HG03095 (cell line): Measurements from ENCODE around the gene ITIH1.
"Not testable (repeated sequence)": the region's sequence is repeated elsewhere in the genome, so short reads cannot be mapped to it uniquely, and the experiment has no call there.

Source experiments
- ATAC-seq: cut with Tn5 transposase; IDR thresholded peaks from one replicate; pipeline ENCODE4 v1.9.1; 2021; ENCODE audit warnings: moderate library complexity; ENCODE audit not compliant: unreplicated experiment

The ITIH1 gene

GRCh38 chr3:52777127-52777958 lies at the start of gene ITIH1:
Gene ITIH1, plus strand, starts transcription at chr3:52777599. Its CDS starts 17 bp downstream, at chr3:52777616.
- no peak for ATAC-seq

GRCh38 chr3:52728753-52729152 lies 48.6 kb upstream of the ITIH1 start:
- ATAC-seq: not testable (repeated sequence)

DNA sequence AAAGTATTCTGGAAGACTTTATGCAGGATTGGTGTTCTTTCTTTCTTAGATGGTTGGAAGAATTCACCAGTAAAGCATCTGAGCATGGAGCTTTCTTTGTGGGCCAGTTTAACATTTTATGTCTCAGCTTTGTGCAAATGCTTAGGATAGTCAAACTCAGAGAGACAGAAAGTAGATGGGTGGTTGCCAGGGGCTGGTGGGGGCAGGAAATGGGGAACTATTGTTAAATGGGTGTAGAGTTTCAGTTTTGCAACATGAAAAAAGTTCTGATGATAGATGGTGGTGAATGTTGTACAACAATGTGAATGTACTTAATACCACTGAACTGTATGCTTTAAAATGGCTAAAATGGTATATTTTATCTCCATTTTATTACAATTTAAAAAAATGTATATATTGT lies 46.7 kb upstream of the ITIH1 start:
- no peak for ATAC-seq

DNA sequence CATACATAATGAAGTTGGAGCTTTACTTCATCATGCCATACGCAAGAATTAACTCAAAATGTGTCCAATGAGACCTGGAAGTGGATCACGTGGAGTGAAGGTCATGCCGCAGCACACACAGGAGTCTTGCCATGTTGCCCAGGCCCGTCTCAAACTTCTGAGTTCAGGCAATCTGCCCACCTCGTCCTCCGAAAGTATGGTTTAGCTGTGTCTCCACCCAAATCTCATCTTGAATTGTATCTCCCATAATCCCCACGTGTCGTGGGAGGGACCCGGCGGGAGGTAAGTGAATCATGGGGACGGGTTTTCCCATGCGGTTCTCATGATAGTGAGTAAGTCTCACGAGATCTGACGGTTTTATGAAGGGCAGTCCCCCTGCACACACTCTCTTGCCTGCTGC lies 45.8 kb upstream of the ITIH1 start:
- no peak for ATAC-seq

DNA sequence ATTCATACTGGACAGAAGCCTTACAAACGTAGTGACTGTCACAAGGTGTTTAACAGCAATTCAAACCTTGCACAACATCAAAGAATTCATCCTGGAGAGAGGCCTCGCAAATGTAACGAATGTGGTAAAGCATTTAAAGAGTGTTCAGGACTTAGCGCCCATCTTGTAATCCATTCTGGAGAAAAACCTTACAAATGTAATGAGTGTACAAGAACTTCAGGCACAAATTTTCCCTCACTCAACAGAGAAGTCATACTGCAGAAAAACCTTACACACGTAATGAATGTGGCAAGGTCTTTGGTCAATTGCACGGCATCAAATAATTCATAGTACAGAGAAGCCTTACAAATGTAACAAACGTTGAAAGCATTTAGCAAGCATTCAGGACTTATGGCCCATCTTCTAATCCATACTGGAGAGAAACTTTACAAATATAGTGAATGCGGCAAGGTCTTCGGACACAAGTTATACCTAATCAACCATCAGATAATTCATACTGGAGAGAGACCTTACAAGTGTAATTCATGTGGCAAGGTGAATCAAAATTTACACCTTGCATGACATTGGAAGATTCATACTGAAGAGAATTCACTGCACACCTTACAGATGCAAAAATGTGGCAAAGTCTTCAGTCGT lies 44.0 kb upstream of the ITIH1 start:
- ATAC-seq: no peak

GRCh38 chr3:52739730-52740129 lies 37.7 kb upstream of the ITIH1 start:
- no peak for ATAC-seq

- ATAC-seq: no peak
Observed at GRCh38 chr3:52742418-52743041, 34.9 kb upstream of the ITIH1 start.

GRCh38 chr3:52743152-52743551 lies 34.2 kb upstream of the ITIH1 start:
- no peak for ATAC-seq

DNA sequence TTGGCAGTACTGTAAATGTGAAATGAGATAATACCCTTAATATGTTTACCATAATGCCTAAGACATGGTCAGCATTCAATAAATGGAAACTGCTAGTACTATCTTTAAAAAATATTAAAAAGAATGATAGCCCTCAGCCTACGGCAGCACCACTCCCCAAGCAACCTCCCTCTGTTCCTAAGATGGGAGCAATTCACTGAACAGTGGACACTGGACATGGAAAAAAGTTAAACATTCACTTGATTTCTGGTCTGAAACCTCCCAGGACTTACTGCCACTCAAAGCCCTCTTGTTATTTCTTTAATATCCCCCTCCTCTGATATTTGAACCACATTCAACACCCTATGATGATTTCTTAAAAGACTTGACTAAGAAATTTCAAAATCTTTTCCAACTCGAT lies 33.7 kb upstream of the ITIH1 start:
- no peak for ATAC-seq

- ATAC-seq: no peak
Observed at GRCh38 chr3:52752045-52752660, 25.2 kb upstream of the ITIH1 start.

DNA sequence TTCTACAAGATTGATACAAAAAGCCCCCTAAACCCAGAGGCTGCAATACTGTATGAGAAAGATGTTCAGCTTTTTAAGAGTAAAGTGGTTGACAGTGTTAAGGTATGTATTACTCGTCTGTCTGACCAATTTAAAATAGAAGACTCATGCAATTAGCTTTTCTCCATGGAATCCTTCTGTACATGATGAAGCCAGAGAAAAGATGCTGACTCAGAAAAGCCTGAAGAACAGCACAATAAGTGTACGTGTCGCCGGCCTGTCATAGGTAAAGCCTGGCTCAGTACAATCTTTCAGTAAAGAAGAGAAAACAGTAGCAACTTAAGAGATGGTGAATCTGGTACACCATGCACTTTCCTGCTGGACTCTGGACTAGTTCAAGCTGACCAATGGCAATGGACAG lies 23.0 kb upstream of the ITIH1 start:
- no peak for ATAC-seq

DNA sequence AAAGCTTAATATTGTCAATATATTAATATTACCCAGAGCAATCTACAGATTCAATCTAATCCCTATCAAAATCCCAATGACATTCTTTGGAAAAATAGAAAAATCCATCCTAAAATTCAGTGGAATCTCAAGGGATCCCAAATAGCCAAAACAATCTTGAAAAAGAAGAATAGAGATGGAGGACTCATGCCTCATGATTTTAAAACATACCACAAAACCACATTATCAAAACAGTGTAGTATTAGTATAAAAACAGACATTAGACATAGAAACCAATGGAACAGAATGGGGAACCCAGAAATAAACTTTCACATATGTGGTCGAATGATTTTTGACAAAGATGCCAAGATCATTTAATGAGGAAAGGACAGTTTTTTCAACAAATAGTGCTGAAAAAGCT lies 21.3 kb upstream of the ITIH1 start:
- no peak for ATAC-seq

DNA sequence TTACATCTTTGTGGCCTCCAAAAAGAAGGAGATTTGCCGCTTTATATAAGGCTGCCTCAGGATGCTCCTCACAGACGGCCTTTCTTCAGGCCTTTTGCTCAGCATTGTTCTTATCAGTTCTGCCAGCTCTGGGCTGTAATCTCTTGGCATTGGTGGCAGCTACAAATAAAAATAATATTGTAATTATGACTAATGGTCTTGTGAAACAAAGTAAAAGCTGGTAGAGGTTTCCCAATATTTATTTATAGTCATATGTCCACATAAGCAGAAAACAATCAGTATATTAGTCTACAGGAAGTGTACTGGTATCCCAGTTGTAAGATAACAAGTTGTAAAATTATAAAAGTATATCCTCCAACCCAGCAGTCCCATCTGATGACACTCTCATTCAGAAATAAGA lies 13.9 kb upstream of the ITIH1 start:
- ATAC-seq: no peak

- no peak for ATAC-seq
Observed at GRCh38 chr3:52769786-52770455, 7.5 kb upstream of the ITIH1 start.

DNA sequence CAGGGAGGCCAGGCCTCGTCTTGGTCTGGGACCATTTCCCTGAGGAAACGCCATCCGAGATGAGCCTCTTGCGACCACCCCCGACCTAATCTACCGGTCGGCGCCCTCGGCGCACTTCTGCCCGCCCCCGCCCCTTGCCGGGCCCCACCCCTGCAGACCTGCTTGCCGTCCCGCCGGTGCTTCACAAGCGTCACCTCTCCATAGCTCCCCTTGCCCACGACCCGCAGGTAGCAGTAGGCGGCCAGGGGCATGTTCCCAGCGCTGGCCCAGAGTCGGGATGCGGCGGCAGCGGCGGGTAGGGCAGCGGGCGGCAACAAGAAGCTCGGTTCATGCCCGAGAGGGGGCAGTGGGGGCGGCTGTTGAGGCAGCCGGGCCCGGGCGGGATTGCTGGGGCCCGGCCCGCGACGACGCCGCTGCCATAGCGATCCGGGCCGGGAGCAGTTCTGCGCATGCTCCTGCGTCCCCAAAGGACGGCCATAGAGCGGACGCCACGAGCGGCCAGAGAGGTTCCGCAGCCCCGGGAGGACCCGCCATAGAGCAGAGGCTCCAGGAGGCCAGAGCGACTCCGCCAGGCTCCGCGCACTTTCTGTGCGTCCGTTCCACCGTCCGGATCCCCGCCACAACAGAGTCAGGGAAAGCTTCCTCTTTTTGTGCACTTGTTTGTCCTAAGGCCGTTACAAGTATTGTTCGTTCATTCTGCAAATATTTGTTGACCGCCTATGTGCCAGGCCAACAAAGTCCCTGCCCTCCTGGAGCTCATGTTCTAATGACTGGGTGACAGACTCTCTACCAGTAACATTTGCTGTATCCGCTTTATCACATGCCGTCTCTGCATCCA lies 6.7 kb upstream of the ITIH1 start, which contains the start of gene NEK4:
NEK4 (minus strand) TSS at position 445 of the 838 bp plus-strand sequence; CDS start at position 251, 194 bp downstream.
- peak; percentile 88 for ATAC-seq

- peak; percentile 8 for ATAC-seq
Observed at GRCh38 chr3:52771334-52771681, 6.1 kb upstream of the ITIH1 start.

GRCh38 chr3:52771702-52772101 lies 5.7 kb upstream of the ITIH1 start:
- ATAC-seq: no peak

GRCh38 chr3:52773361-52774065 lies 3.9 kb upstream of the ITIH1 start:
- no peak for ATAC-seq

GRCh38 chr3:52774066-52774713 lies 3.2 kb upstream of the ITIH1 start:
- no peak for ATAC-seq
